ENCODE data around the gene LONP2. TPM values are rescaled to one million over a fixed set of nuclear protein-coding genes. Genes with fewer than 3 reads are reported as not detected.
"Not testable (repeated sequence)": the region's sequence is repeated elsewhere in the genome, so short reads cannot be mapped to it uniquely, and the experiment has no call there.

LONP2 gene
- total RNA-seq, 4 donors from 2014 or later = 37.3 to 52.0 (median 47.0) TPM

DNA sequence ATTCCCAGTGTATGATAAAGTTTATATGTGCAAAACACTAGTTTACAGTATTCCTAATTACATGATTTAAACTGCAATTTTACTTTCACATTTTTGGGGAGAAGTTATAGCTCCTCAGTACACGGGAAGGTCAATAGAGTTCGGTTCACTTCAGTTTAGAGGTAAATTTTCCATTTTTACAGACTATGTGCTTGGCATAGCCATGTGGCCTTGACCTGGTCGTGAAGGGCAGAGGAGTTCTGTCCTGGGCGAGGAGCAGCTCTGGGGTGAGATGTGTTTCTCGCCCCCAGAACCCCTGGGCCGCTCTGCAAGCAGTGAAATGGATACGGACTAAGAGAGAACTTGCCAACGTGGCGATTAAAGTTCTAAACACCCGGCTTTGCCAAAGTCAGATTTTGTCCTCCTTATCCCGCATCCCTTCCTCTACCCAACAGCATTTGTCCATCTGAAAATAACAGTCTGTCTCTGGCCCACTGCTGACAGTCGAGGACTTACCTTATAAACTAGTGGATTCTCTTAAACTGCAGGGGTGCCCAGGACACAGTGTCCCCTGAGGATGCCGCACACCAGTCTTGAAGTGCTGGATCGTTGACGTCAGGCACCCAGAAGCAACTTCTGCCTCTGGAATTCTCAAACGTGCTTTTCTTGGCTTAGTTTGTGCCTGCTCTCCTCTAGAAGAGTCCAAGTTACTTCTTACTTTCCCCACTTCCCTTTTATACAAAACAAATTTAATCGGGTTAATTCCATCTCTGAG lies 142.6 kb downstream of the LONP2 start:
- intact Hi-C loops (cut with DNase I; ENCODE audit: low total_unique reads) = no loop called here
- no peak overlapping the region for H3K4me3 ChIP-seq (ENCODE audit: low read depth, poor library complexity, severe bottlenecking)
- no peak for DNase-seq (ENCODE audit: low spot score in 2 of 2)
- no peak for TF ChIP-seq POLR2A (IDR thresholded peaks at IDR 0.05)
- TF ChIP-seq, protein P1, sequence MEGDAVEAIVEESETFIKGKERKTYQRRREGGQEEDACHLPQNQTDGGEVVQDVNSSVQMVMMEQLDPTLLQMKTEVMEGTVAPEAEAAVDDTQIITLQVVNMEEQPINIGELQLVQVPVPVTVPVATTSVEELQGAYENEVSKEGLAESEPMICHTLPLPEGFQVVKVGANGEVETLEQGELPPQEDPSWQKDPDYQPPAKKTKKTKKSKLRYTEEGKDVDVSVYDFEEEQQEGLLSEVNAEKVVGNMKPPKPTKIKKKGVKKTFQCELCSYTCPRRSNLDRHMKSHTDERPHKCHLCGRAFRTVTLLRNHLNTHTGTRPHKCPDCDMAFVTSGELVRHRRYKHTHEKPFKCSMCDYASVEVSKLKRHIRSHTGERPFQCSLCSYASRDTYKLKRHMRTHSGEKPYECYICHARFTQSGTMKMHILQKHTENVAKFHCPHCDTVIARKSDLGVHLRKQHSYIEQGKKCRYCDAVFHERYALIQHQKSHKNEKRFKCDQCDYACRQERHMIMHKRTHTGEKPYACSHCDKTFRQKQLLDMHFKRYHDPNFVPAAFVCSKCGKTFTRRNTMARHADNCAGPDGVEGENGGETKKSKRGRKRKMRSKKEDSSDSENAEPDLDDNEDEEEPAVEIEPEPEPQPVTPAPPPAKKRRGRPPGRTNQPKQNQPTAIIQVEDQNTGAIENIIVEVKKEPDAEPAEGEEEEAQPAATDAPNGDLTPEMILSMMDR (IDR thresholded peaks at IDR 0.05) = no peak
- WGBS, 2 donors = 84 to 85% methylated on average over 17 of the region's 17 CpGs

GRCh38 chr16:48392407-48392806 lies 148.3 kb downstream of the LONP2 start:
- DNase-seq (ENCODE audit: low spot score in 2 of 2) = peak in 1 of 2 donors; percentile 43
- no peak overlapping the region for H3K4me3 ChIP-seq (ENCODE audit: low read depth, poor library complexity, severe bottlenecking)

GRCh38 chr16:48393485-48394354 lies 149.6 kb downstream of the LONP2 start:
- H3K4me3 ChIP-seq (ENCODE audit: low read depth, poor library complexity, severe bottlenecking) = no peak overlapping the region
- DNase-seq (ENCODE audit: low spot score in 2 of 2) = peak; percentile 70 to 87
- TF ChIP-seq, protein P1 (IDR thresholded peaks at IDR 0.05) = no peak
- no peak for TF ChIP-seq POLR2A (IDR thresholded peaks at IDR 0.05)
- intact Hi-C loops (cut with DNase I; ENCODE audit: low total_unique reads) = no loop called here
- 51 to 60% methylated on average over 11 of the region's 11 CpGs for WGBS, 2 donors

More at GRCh38 chr16:48392407-48392806, 148.3 kb downstream of the LONP2 start:
- 94 to 97% methylated on average over 5 of the region's 5 CpGs for WGBS, 2 donors
- TF ChIP-seq, protein P1 (IDR thresholded peaks at IDR 0.05) = no peak
- no peak for TF ChIP-seq POLR2A (IDR thresholded peaks at IDR 0.05)
- intact Hi-C loops (cut with DNase I; ENCODE audit: low total_unique reads) = no loop called here

- TF ChIP-seq POLR2A (IDR thresholded peaks at IDR 0.05) = no peak
- TF ChIP-seq, protein P1 (IDR thresholded peaks at IDR 0.05) = no peak
- intact Hi-C loops (cut with DNase I; ENCODE audit: low total_unique reads) = no loop called here
- WGBS, 2 donors = 81 to 84% methylated on average over 6 of the region's 6 CpGs
Measured at GRCh38 chr16:48394355-48394703, 150.2 kb downstream of the LONP2 start.

DNA sequence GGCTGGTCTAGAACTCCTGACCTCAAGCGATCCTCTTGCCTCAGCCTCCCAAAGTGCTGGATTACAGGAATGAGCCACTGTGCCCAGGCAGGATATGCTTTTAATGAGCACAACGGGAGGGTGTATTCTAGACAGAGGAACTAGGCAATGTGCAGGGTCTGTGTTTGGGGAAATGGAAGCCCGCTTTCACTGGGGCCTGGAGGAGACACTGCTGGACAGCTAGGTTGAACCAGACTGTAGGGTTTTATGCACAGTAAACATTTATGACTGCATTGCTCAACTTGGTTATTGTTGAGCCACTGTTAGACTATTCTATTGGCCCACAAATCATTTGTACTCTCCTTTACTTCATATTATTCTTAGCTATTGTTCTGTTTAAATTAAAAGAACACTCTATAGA lies 151.3 kb downstream of the LONP2 start:
- peak; percentile 27 to 53 for DNase-seq (ENCODE audit: low spot score in 2 of 2)
- WGBS, 2 donors = 73 to 88% methylated on average over 3 of the region's 3 CpGs
- intact Hi-C loops (cut with DNase I; ENCODE audit: low total_unique reads) = no loop called here
- no peak for TF ChIP-seq POLR2A (IDR thresholded peaks at IDR 0.05)
- TF ChIP-seq, protein P1 (IDR thresholded peaks at IDR 0.05) = no peak
- no peak overlapping the region for H3K4me3 ChIP-seq (ENCODE audit: low read depth, poor library complexity, severe bottlenecking)

More at GRCh38 chr16:48394355-48394703, 150.2 kb downstream of the LONP2 start:
- H3K4me3 ChIP-seq (ENCODE audit: low read depth, poor library complexity, severe bottlenecking) = no peak overlapping the region
- DNase-seq (ENCODE audit: low spot score in 2 of 2) = peak in 1 of 2 donors; percentile 48

DNA sequence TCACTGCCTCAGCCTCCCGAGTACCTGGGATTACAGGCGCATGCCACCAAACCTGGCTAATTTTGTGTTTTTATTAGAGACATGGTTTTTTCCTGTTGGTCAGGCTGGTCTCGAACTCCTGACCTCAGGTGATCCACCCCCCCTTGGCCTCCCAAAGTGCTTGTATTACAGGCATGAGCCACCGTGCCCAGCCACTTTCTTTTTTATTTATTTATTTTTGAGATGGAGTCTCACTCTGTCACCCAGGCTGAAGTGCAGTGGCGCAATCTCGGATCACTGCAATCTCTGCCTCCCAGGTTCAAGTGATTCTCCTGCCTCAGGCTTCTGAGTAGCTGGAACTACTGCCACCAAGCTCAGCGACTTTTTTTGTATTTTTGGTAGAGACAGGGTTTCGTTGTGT lies 158.4 kb downstream of the LONP2 start:
- DNase-seq (ENCODE audit: low spot score in 2 of 2); H3K4me3 ChIP-seq (ENCODE audit: low read depth, poor library complexity, severe bottlenecking): not testable (repeated sequence)
- 94 to 96% methylated on average over 8 of the region's 8 CpGs for WGBS, 2 donors

More for the DNA sequence above, 158.4 kb downstream of the LONP2 start:
- intact Hi-C loops (cut with DNase I; ENCODE audit: low total_unique reads) = not testable (repeated sequence)
